Measurements from ENCODE around the gene PCSK7.
"Not testable (repeated sequence)": the region's sequence is repeated elsewhere in the genome, so short reads cannot be mapped to it uniquely, and the experiment has no call there.

PCSK7 gene

GRCh38 chr11:117231842-117232091 is at the start of gene PCSK7:
Gene PCSK7, minus strand, starts transcription at chr11:117232073. Its CDS starts 2,229 bp downstream, at chr11:117229844.
- peak; percentile 15 for DNase-seq (ENCODE audit: low read depth, low spot score)

GRCh38 chr11:117281159-117281558 is 49.3 kb upstream of the PCSK7 start:
- DNase-seq (ENCODE audit: low read depth, low spot score), result peak; percentile 57

GRCh38 chr11:117279711-117280376 is 48.0 kb upstream of the PCSK7 start:
- DNase-seq (ENCODE audit: low read depth, low spot score), result no peak

GRCh38 chr11:117278347-117278746 is 46.5 kb upstream of the PCSK7 start:
- no peak for DNase-seq (ENCODE audit: low read depth, low spot score)

GRCh38 chr11:117273550-117274289 is 41.8 kb upstream of the PCSK7 start:
- peak; percentile 49 for DNase-seq (ENCODE audit: low read depth, low spot score)

GRCh38 chr11:117272175-117272574 is 40.3 kb upstream of the PCSK7 start:
- not testable (repeated sequence) for DNase-seq (ENCODE audit: low read depth, low spot score)

GRCh38 chr11:117271208-117271607 is 39.3 kb upstream of the PCSK7 start:
- no peak for DNase-seq (ENCODE audit: low read depth, low spot score)

- no peak for DNase-seq (ENCODE audit: low read depth, low spot score)
These were observed 38.0 kb upstream of the PCSK7 start for GRCh38 chr11:117269856-117270255.

- DNase-seq (ENCODE audit: low read depth, low spot score), result no peak
These were observed 33.9 kb upstream of the PCSK7 start for GRCh38 chr11:117265745-117266144.

- DNase-seq (ENCODE audit: low read depth, low spot score), result not testable (repeated sequence)
These were observed 32.9 kb upstream of the PCSK7 start for GRCh38 chr11:117264624-117265323.

GRCh38 chr11:117259417-117259816 is 27.5 kb upstream of the PCSK7 start:
- no peak for DNase-seq (ENCODE audit: low read depth, low spot score)

GRCh38 chr11:117258576-117258975 is 26.7 kb upstream of the PCSK7 start:
- DNase-seq (ENCODE audit: low read depth, low spot score), result no peak

- no peak for DNase-seq (ENCODE audit: low read depth, low spot score)
These were observed 24.7 kb upstream of the PCSK7 start for GRCh38 chr11:117256573-117256972.

GRCh38 chr11:117255966-117256365 is 24.1 kb upstream of the PCSK7 start:
- DNase-seq (ENCODE audit: low read depth, low spot score), result no peak

- DNase-seq (ENCODE audit: low read depth, low spot score), result no peak
These were observed 19.6 kb upstream of the PCSK7 start for GRCh38 chr11:117251506-117251905.

- no peak for DNase-seq (ENCODE audit: low read depth, low spot score)
These were observed 17.7 kb upstream of the PCSK7 start for GRCh38 chr11:117249571-117249970.

- DNase-seq (ENCODE audit: low read depth, low spot score), result no peak
These were observed 16.5 kb upstream of the PCSK7 start for GRCh38 chr11:117248341-117248740.

- DNase-seq (ENCODE audit: low read depth, low spot score), result peak; percentile 24
These were observed 7.4 kb upstream of the PCSK7 start for GRCh38 chr11:117239295-117239694.

GRCh38 chr11:117238221-117238620 is 6.3 kb upstream of the PCSK7 start:
- DNase-seq (ENCODE audit: low read depth, low spot score), result no peak

- no peak for DNase-seq (ENCODE audit: low read depth, low spot score)
These were observed 1.1 kb upstream of the PCSK7 start for GRCh38 chr11:117232911-117233409.

GRCh38 chr11:117232092-117232878 is 412 bp upstream of the PCSK7 start, which contains the start of gene RNF214:
Gene RNF214, plus strand, starts transcription at chr11:117232671. Its CDS starts 1,602 bp downstream, at chr11:117234273.
- DNase-seq (ENCODE audit: low read depth, low spot score), result peak; percentile 40
